Immature natural killer cell (primary cell): ENCODE results near the gene LMO1. TPM values are rescaled to one million over a fixed set of nuclear protein-coding genes. Genes with fewer than 3 reads are reported as not detected.

Experiments
- DNase-seq, 3 donors: peaks; one replicate each; pipeline ENCODE4 v3.0.0; 2022; ENCODE audit warnings: mixed read lengths in 1 of 3
- H3K27ac Mint-ChIP-seq, 6 donors: one replicate each; pipeline ENCODE4 v1.8.0; 2020; ENCODE audit warnings: mixed read lengths in 6 of 6, mild to moderate bottlenecking in 5 of 6, inconsistent platforms in 4 of 6, moderate library complexity in 3 of 6
- H3K27me3 Mint-ChIP-seq, 3 donors: one replicate each; pipeline ENCODE4 v1.8.0; 2020 to 2021; ENCODE audit warnings: low read depth in 3 of 3, mild to moderate bottlenecking in 3 of 3, mixed read lengths in 3 of 3, moderate library complexity in 3 of 3, inconsistent platforms in 1 of 3
- H3K36me3 Mint-ChIP-seq, 3 donors: one replicate each; pipeline ENCODE4 v1.8.0; 2020; ENCODE audit warnings: mixed read lengths in 3 of 3, inconsistent platforms in 2 of 3, mild to moderate bottlenecking in 2 of 3
- H3K4me1 Mint-ChIP-seq, 2 donors: one replicate each; pipeline ENCODE4 v1.8.0; 2020; ENCODE audit warnings: inconsistent platforms in 2 of 2, mild to moderate bottlenecking in 2 of 2, mixed read lengths in 2 of 2, moderate library complexity in 1 of 2
- H3K4me3 Mint-ChIP-seq, 5 donors: one replicate each; pipeline ENCODE4 v1.8.0; 2020; ENCODE audit warnings: mild to moderate bottlenecking in 5 of 5, mixed read lengths in 5 of 5, inconsistent platforms in 3 of 5, moderate library complexity in 3 of 5
- H3K9me3 Mint-ChIP-seq, 6 donors: one replicate each; pipeline ENCODE4 v1.8.0; 2020; ENCODE audit warnings: mild to moderate bottlenecking in 6 of 6, mixed read lengths in 6 of 6, inconsistent platforms in 4 of 6, moderate library complexity in 3 of 6
- polyA plus RNA-seq, 3 donors: library from polyadenylated mRNA; unstranded; fragments of 300-500 nt; fragmentation: Illumina TruSeq; gene quantifications; one replicate each; pipeline ENCODE4 v1.2.3, GENCODE V29; 2021

LMO1 gene
- polyA plus RNA-seq, 3 donors from 2014 or later = not detected

DNA sequence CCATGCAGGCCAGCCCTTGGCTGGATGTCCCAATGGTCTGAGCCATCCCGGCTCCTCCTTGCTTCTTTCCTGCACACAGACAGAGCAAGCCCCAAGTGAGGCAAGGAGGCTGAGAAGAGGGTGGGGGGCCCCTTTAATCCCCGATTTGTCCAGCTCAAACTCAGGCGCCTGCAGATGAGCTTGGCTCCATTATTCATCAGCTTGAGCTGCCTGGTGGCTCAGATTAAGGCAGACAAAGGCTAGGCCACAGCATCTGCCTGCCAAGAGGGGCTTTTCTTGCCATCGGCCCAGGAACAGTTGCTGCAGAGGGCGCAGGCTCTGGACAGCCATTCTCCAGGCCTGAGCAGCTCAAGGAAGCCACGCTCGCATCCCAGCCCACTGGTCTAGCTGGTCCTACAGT lies 35.4 kb downstream of the LMO1 start:
- Mint-ChIP-seq H3K4me1 (peaks cover 5% of the 10 kb centered on the region in 2 donors), H3K9me3 (no peaks in the 10 kb centered on the region), H3K4me3 (no peak overlapping the region), H3K27me3 (peaks cover 2 to 9% (median 5%) of the 10 kb centered on the region in 3 donors), H3K27ac (no peak overlapping the region), H3K36me3 (no peaks in the 10 kb centered on the region)
- no peak for DNase-seq

DNA sequence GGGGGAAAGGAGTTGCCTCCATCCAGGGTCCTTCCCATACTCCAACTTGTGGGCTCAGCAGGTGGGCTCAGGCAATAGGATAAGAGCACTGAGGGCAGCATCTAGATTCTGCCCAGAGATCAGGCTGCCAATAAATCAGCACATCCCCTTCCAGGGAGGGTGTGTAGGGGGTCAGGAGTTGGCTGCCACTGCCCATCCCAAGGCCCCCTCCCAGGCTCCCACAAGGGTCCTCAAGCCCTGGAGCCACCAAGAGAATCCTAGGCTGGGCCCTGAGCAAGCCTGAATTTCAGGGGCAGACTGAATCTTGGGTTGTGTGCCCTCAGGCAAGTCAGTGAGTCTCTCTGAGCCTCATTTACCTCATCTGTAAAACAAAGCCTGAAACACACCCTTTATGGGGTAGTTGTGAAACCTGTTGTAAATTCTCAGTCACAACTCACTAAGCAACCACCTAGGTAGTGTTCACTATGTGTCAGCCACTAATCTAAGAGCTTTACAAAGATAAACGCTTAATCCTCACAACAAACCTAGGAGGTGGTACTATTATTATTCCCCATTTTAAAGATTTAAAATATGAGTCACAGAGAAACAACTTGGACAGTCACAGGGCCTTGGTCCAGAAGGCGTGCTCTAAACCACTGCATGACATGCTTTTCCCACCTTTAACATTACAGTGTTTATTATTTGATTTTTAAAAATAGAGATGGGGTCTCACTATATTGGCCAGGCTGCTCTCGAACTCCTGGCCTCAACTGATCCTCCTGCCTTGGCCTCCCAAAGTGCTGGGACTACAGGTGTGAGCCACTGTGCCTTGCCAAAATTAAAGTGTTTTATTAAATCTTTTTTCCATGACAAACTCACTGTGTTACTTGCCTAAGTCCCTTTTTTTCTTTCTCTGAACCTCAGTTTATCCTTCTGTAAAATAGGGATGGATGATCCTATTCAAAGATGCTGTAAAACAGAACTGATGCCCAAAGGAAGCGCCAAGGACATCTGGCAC lies 36.2 kb downstream of the LMO1 start:
- H3K9me3 Mint-ChIP-seq = no peaks in the 10 kb centered on the region
- H3K4me1 Mint-ChIP-seq = peaks cover 5 to 13% of the 10 kb centered on the region in 2 donors
- no peaks in the 10 kb centered on the region for H3K36me3 Mint-ChIP-seq
- no peak overlapping the region for H3K27ac Mint-ChIP-seq
- peaks cover 2 to 13% (median 6%) of the 10 kb centered on the region in 3 donors for H3K27me3 Mint-ChIP-seq
- DNase-seq = no peak
- no peak overlapping the region for H3K4me3 Mint-ChIP-seq

DNA sequence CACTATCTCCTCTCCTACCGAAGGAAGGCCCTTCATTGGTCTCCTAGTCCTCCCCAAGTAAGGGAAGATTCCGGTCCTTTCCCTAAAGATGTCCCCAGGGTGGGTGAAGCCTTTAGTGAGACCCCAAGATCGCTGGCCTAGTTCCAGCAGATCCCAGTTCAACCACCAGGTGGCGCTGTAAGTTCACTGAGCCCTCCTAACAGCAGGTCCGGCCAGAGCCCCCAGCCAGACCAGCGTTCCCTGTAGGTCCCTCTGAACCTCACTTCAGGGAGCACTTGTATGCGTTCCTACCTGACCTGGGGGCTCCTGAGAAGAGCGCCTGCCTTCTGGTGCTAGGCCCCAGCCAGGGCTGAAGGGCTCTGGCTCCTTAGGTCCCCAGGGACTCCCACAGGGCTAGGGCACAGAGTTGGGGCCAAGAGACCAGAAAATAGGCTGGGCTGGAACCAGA lies 38.1 kb downstream of the LMO1 start:
- H3K9me3 Mint-ChIP-seq = no peaks in the 10 kb centered on the region
- peaks cover 5 to 15% of the 10 kb centered on the region in 2 donors for H3K4me1 Mint-ChIP-seq
- H3K36me3 Mint-ChIP-seq = no peaks in the 10 kb centered on the region
- H3K4me3 Mint-ChIP-seq = no peak overlapping the region
- peak; percentile 24 to 45 (median 40) for DNase-seq
- no peak overlapping the region for H3K27ac Mint-ChIP-seq
- H3K27me3 Mint-ChIP-seq = peaks cover 7 to 13% (median 12%) of the 10 kb centered on the region in 3 donors

DNA sequence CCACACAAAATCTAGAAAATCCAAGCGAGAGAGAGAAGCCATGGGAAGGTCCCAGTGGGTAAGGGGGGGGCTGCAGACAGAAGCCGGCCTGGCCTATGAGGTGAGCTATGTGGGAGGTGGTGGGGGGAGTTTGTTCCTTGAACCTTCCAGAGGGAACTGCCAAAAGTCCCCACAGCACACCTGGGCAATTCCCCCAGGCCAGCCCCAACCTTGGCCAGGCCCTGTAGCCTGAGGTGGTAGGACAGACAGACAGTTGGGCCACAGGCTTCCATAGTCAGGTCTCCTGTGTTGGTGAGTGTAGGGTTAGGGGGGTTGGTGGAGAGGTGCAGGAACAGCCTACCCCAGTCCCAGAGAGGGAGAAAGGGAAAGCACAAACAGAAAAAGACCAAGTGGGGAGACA lies 39.0 kb downstream of the LMO1 start:
- Mint-ChIP-seq H3K4me3 (no peak overlapping the region), H3K27ac (no peak overlapping the region), H3K9me3 (no peaks in the 10 kb centered on the region), H3K27me3 (peaks cover 11 to 12% (median 11%) of the 10 kb centered on the region in 3 donors), H3K4me1 (peaks cover 5 to 15% of the 10 kb centered on the region in 2 donors), H3K36me3 (no peaks in the 10 kb centered on the region)
- DNase-seq = no peak

DNA sequence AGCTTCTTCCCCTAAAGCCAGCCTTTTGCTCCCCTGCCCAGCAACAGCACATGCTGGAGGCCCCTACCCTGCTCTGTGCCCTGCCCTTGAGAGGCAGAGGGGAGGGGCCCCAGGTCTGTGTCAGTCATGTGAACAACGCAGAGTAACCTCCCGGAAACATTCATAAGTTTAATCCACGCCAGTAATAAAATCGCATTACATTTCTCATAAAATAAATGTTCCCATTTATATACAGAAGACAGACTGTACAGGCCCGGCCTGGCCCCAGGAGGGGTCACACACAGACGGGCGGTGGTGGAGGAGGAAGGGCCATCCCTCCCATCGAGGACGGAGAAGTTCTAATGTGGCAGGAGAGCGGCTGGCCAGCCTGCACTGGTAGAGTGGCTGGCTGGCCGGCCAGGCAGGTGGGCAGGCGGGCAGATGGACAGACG lies 39.5 kb downstream of the LMO1 start:
- no peak overlapping the region for H3K27ac Mint-ChIP-seq

DNA sequence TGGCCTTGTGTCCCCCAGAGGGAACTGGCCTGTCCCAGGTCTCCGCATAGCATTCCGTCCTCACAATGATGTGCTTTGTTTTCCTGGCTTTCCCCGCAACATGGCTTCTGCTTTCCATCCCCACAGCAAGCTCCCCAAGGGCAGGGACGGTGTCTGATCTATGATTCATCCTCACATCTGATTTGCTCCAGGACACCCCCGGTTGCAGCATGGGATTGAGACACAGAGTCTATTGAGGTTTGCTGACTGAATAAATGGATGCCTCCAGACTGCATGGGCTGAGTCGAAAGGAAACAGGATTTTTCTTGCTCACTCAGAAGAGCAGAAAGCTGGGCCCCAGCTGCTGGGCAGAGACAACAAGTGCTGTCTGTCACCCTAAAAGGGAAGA lies 40.2 kb downstream of the LMO1 start:
- no peaks in the 10 kb centered on the region for H3K9me3 Mint-ChIP-seq
- no peak overlapping the region for H3K27ac Mint-ChIP-seq
- H3K4me3 Mint-ChIP-seq = peak overlapping the region in 1 of 5 donors; percentile 1
- no peak for DNase-seq
- peaks cover 5 to 15% of the 10 kb centered on the region in 2 donors for H3K4me1 Mint-ChIP-seq
- no peaks in the 10 kb centered on the region for H3K36me3 Mint-ChIP-seq
- H3K27me3 Mint-ChIP-seq = peaks cover 11 to 14% (median 12%) of the 10 kb centered on the region in 3 donors

More for the DNA sequence above, 39.5 kb downstream of the LMO1 start:
- H3K9me3 Mint-ChIP-seq = no peaks in the 10 kb centered on the region
- peaks cover 5 to 15% of the 10 kb centered on the region in 2 donors for H3K4me1 Mint-ChIP-seq
- no peaks in the 10 kb centered on the region for H3K36me3 Mint-ChIP-seq
- no peak for DNase-seq
- peaks cover 11 to 15% (median 12%) of the 10 kb centered on the region in 3 donors for H3K27me3 Mint-ChIP-seq
- no peak overlapping the region for H3K4me3 Mint-ChIP-seq

DNA sequence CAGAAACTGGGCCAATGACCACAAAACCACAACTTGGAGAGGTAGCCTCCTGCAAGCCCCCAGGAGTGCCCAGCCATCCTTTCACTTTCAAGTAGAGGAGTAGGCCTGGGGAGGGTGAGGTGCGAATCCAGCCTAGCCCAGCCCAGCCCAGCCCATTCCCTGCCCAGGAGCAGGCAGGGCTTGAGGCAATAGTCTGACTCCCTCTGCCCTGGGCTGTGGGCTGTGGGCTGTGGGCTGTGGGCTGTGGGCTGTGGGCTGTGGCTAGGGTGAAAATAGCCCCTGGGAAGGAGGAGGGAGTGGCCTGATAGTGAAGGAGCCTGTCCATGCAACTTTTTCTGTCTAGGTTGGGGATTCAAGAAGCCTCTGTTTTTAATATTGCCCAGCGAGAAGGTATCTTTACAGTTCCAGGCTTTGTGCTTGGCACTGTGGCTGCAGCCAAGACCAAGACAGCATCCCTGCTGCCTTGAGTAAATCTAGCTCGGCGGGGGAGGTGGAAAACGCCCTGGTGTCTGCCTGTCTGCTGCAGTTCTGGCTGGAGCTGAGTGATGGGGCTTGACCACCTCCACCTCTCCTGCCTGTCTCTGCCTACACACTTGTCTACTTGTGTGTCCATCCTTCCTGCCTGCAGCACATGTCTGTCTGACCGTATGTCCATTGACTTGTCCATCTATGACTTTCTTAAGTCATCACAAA lies 40.7 kb downstream of the LMO1 start:
- peaks cover 11 to 14% (median 12%) of the 10 kb centered on the region in 3 donors for H3K27me3 Mint-ChIP-seq
- no peaks in the 10 kb centered on the region for H3K9me3 Mint-ChIP-seq
- H3K4me1 Mint-ChIP-seq = peaks cover 5 to 15% of the 10 kb centered on the region in 2 donors
- DNase-seq = peak in 2 of 3 donors; percentile 15 to 22
- H3K36me3 Mint-ChIP-seq = no peaks in the 10 kb centered on the region
- H3K4me3 Mint-ChIP-seq = no peak overlapping the region
- H3K27ac Mint-ChIP-seq = no peak overlapping the region

DNA sequence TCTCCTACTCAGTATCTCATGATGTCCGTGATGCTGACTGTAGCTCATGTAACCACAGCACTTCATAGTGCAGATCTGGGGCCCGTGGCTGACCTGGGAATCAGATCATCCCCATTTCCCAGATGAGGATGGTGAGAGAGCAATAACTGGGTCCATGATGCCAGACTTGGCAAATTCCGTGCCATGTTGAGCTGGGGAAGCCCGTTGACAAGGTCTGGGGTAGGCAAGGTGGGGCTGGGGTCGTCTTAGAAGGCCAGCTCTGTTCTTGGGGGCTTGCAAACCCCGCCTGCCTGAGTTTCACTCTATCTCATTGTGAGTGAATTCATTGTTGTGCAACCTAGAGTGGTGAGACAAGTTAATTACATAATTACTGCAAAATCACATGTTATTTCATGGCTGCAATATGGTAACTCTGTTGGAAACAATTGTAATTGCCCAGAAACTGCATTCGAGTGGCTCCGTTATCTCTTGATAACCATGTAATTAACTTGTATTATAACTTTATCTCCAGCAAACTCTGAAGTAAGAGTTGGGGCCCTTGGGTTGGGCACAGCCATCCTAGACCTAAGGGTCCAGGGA lies 41.7 kb downstream of the LMO1 start:
- Mint-ChIP-seq H3K27me3 (peaks cover 11 to 15% (median 12%) of the 10 kb centered on the region in 3 donors), H3K4me1 (peaks cover 5 to 15% of the 10 kb centered on the region in 2 donors), H3K4me3 (peak overlapping the region in 1 of 5 donors; percentile 30), H3K27ac (no peak overlapping the region), H3K9me3 (no peaks in the 10 kb centered on the region), H3K36me3 (no peaks in the 10 kb centered on the region)
- no peak for DNase-seq

DNA sequence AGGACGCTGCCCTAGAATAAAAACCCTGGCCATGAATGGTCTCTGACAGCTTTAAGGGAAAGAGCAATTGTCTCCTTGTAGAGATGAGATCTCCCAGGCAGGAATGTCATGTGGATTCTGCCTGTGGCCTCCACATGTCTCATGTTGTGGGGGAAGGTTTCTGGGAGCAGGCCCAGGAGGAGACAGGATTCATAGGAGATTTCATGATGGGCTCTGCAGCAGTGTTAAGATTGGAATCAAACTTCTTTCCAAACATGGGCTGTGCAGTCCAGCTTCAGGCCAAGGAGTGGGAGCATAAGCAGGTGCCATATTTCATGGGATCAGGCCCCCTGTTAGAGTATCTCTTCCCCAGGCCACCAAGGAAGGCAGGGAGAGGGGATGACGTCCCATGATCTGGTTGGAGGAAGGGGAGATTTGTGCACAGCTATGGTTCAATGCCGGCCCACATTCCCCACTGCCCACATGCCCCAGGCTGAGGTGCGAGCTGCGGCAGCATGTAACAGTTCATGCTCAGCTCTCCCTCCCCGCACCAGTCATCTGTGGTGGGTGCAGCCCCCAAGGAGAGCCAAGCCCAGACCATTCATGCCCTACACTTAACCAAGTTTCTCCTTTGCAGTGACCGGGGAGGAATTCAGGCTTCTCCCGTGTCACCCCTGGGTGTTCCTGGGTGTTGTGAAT lies 42.5 kb downstream of the LMO1 start:
- Mint-ChIP-seq H3K27me3 (peaks cover 11 to 14% (median 12%) of the 10 kb centered on the region in 3 donors), H3K9me3 (no peaks in the 10 kb centered on the region), H3K4me1 (peaks cover 5 to 15% of the 10 kb centered on the region in 2 donors), H3K4me3 (no peak overlapping the region), H3K36me3 (no peaks in the 10 kb centered on the region), H3K27ac (no peak overlapping the region)
- DNase-seq = no peak

DNA sequence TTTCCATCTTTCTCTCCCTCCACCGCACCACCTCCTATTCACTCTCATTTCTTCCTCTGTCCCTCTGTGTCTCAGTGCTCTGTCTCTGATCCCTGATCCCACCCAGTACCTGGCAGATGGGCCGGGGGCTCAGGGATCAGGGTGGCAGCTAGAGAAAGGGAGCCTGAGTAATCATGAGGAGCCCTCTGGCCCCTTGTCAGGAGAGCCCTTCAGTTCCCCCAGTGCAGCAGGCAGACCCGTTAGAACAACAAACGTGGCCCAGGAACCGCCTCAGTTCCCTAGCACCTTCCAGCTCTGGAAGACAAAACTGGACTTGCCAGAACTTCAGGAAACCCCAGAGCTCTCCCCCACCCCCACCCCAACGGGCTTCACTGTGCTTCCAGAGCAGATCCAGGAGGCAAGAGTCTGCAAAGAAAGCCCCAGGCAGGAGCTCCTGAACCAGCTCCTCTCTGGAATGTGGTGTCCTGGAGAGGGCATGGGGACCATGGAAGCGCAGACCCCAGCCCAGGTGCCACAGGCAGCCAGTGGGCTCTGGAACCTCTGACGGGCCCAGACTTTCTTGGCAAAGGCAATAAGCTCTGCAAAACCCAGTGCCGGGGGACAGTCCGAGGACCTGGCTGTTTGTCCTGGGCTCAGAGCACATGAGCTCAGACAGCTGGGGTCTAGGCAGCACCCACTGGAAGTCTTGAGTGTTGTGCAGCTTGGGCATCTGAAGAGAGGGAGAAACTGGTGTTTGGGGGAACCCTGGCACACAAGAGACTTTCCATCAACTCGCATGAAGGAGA lies 43.2 kb downstream of the LMO1 start:
- peaks cover 12 to 14% (median 12%) of the 10 kb centered on the region in 3 donors for H3K27me3 Mint-ChIP-seq
- no peaks in the 10 kb centered on the region for H3K9me3 Mint-ChIP-seq
- H3K4me1 Mint-ChIP-seq = peaks cover 5 to 15% of the 10 kb centered on the region in 2 donors
- H3K36me3 Mint-ChIP-seq = no peaks in the 10 kb centered on the region
- no peak for DNase-seq
- H3K4me3 Mint-ChIP-seq = no peak overlapping the region
- no peak overlapping the region for H3K27ac Mint-ChIP-seq

DNA sequence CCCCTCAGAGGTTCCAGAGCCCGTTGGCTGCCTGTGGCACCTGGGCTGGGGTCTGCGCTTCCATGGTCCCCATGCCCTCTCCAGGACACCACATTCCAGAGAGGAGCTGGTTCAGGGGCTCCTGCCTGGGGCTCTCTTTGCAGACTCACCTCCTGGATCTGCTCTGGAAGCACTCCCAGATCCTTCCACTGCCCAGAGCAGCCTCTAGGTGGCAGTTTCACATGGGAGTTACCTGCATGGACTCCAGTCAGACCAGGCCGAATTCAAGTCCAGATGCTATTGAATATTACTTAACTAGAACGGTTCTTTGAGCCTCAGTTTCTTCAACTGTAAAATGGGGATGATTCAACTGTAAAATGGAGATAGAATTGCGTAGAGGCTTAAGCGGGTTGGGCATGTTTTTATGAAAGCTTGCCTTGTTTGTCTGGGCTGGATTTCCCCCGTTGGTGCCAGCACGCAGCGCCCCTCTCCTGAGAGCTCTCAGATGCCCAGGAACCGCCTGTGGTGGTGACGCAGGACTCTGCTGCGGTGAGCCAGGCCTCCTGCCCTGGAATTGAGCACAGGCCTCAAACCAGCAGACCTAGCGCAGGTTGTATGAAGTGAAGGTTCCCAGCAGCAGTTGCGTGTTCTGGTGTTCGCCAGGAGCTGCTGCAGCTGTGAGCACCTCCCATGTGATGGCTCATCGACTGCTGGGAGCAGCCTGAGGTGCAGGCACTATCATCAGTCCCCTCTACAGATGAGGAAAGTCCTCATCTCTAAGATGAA lies 44.2 kb downstream of the LMO1 start:
- Mint-ChIP-seq H3K4me1 (peaks cover 5 to 15% of the 10 kb centered on the region in 2 donors), H3K9me3 (no peaks in the 10 kb centered on the region), H3K27ac (no peak overlapping the region), H3K27me3 (peaks cover 12 to 16% (median 12%) of the 10 kb centered on the region in 3 donors), H3K4me3 (no peak overlapping the region), H3K36me3 (no peaks in the 10 kb centered on the region)
- DNase-seq = no peak

DNA sequence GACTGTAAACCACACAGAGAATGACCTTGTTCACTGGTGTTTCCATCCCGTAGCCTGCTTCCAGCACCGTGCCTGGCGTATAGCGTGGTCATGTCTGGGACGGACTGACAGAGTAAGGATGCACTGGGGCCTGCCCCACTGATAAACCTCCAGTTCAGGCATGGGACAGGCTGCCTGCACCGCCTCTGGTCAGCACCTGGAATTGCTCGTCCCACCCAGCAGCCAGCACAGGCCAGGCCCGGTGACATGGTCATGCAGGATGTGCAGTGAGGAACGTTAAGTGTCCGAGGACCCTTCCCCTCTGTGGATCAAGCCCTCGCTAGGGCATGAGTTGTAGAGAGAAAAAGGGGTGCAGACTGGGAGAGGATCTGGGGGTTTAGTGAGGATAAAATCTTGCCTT lies 44.8 kb downstream of the LMO1 start:
- H3K9me3 Mint-ChIP-seq = no peaks in the 10 kb centered on the region
- H3K4me3 Mint-ChIP-seq = no peak overlapping the region
- DNase-seq = no peak
- H3K27me3 Mint-ChIP-seq = peaks cover 9 to 15% (median 12%) of the 10 kb centered on the region in 3 donors
- H3K36me3 Mint-ChIP-seq = no peaks in the 10 kb centered on the region
- H3K27ac Mint-ChIP-seq = no peak overlapping the region
- peaks cover 5 to 15% of the 10 kb centered on the region in 2 donors for H3K4me1 Mint-ChIP-seq
